Gastrocnemius medialis (tissue), 4 donors: ENCODE measurements around the gene RXFP3.

Experiments
- POLR2A ChIP-seq, 2 donors: fragments of 450-650 bp; IDR thresholded peaks; one replicate each; pipeline ENCODE4 v1.6.1; 2017; ENCODE audit warnings: antibody characterized with exemption in 2 of 2, mild to moderate bottlenecking in 2 of 2, moderate library complexity in 2 of 2
- TF ChIP-seq, protein P1 (sequence below), 5 experiments: fragments of 450-650 bp in 3 of 5; fragments of 200-600 bp in 2 of 5; sonication (generic) in 2 of 5; IDR thresholded peaks in 4 of 5; conservative IDR thresholded peaks in 1 of 5; 1 replicate in 4 of 5; 2 replicates in 1 of 5; pipeline ENCODE4 v1.5.1; 2016 to 2019; ENCODE audit warnings: antibody characterized with exemption in 5 of 5, mild to moderate bottlenecking in 3 of 5, moderate library complexity in 3 of 5

DNA sequence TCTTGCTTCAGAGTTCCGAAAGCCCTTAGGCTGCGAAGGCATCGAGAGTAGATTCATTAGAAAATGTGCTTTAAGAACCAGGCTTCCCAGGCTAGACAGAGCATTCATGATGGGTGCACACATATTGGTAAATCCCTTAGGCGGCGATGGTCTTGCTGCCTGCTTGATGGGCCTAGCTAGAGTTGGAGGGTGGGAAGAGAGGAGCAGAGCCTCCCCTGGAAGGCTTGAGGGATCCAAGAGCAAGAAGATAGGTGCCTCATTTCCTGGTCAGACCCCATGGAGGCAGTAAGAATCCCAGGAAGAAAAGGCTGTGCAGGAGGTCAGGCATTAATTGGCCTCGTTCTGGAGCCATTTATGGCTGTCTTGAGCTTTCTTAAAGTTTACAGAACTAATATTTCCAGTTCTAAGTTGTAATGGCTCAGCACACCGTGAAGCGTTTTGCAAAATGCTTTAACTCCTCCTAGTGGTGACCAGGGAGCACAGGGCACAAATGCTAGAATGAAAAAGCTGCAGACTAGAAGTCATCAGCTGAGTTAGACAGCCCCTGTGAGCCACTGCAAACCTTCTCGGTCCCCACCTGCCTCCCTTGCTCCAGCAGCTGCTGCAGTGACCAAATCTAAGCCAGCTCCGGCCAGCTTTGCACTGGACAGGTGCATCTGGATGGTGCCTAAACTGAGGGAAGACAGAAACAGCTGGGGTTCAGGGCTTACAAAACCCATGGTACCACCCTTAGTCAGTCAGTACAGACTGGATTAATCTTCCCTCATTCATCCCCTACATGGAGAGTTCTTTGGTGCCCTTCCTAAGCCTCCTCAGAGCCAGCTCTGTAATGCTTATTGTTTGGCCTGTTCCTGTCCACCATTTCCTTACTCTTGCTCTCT, 33.6 kb downstream of the RXFP3 start:
- no peak for TF ChIP-seq POLR2A (IDR thresholded peaks at IDR 0.05)
- TF ChIP-seq, protein P1, sequence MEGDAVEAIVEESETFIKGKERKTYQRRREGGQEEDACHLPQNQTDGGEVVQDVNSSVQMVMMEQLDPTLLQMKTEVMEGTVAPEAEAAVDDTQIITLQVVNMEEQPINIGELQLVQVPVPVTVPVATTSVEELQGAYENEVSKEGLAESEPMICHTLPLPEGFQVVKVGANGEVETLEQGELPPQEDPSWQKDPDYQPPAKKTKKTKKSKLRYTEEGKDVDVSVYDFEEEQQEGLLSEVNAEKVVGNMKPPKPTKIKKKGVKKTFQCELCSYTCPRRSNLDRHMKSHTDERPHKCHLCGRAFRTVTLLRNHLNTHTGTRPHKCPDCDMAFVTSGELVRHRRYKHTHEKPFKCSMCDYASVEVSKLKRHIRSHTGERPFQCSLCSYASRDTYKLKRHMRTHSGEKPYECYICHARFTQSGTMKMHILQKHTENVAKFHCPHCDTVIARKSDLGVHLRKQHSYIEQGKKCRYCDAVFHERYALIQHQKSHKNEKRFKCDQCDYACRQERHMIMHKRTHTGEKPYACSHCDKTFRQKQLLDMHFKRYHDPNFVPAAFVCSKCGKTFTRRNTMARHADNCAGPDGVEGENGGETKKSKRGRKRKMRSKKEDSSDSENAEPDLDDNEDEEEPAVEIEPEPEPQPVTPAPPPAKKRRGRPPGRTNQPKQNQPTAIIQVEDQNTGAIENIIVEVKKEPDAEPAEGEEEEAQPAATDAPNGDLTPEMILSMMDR (IDR thresholded peaks at IDR 0.05 in 4 of 5, conservative IDR thresholded peaks at IDR 0.05 in 1 of 5) = peak in 2 of 5 experiments; percentile 42 to 48
